SK-N-SH treated with all-trans-retinoic acid at 6 μM for 48 hours (cell line): ENCODE data around the gene KLLN.

Source experiments
- ATAC-seq: fragments of 200-7000 bp; cut with Tn5 transposase; 3 replicates; pipeline ENCODE4 v1.9.1; 2020; ENCODE audit warnings: mild to moderate bottlenecking, moderate library complexity
- ARNTL ChIP-seq: fragments of 450-650 bp; formaldehyde crosslinking; IDR thresholded peaks from 2 replicates; pipeline ENCODE4 v1.5.0; 2020; ENCODE audit warnings: low read depth, mild to moderate bottlenecking, moderate library complexity, borderline replicate concordance
- BACH2 ChIP-seq: fragments of 250-450 bp; sonication (Bioruptor Pico); IDR thresholded peaks from 2 replicates; pipeline ENCODE4 v1.9.0; 2021; ENCODE audit warnings: mild to moderate bottlenecking, borderline replicate concordance
- CSDC2 ChIP-seq: fragments of 250-450 bp; sonication (Bioruptor Pico); IDR thresholded peaks from 2 replicates; pipeline ENCODE4 v1.5.0; 2020; ENCODE audit warnings: mild to moderate bottlenecking, moderate library complexity
- GLIS3 ChIP-seq: fragments of 250-450 bp; sonication (Bioruptor Pico); IDR thresholded peaks from 2 replicates; pipeline ENCODE4 v1.5.0; 2020; ENCODE audit warnings: mild to moderate bottlenecking, moderate library complexity
- ISL1 ChIP-seq: fragments of 250-450 bp; sonication (Bioruptor Pico); IDR thresholded peaks from 2 replicates; pipeline ENCODE4 v2.1.2; 2022; ENCODE audit warnings: mild to moderate bottlenecking, moderate library complexity
- PPARA ChIP-seq: fragments of 250-450 bp; sonication (Bioruptor Pico); IDR thresholded peaks from 2 replicates; pipeline ENCODE4 v1.5.0; 2020; ENCODE audit warnings: mild to moderate bottlenecking, borderline replicate concordance
- RARB ChIP-seq: fragments of 250-450 bp; sonication (Bioruptor Pico); IDR thresholded peaks from 2 replicates; pipeline ENCODE4 v1.8.0; 2021; ENCODE audit warnings: mild to moderate bottlenecking, moderate library complexity
- TOX ChIP-seq: fragments of 250-450 bp; sonication (Bioruptor Pico); IDR thresholded peaks from 2 replicates; pipeline ENCODE4 v1.8.0; 2021; ENCODE audit warnings: mild to moderate bottlenecking, moderate library complexity, borderline replicate concordance
- ZC3H10 ChIP-seq: fragments of 250-450 bp; sonication (Bioruptor Pico); IDR thresholded peaks from 2 replicates; pipeline ENCODE4 v1.5.1; 2021; ENCODE audit warnings: mild to moderate bottlenecking, moderate library complexity
- ZFP30 ChIP-seq: fragments of 450-650 bp; formaldehyde crosslinking; IDR thresholded peaks from 2 replicates; pipeline ENCODE4 v1.5.0; 2022; ENCODE audit warnings: mild to moderate bottlenecking, moderate library complexity
- ZNF565 ChIP-seq: fragments of 450-650 bp; formaldehyde crosslinking; conservative IDR thresholded peaks from 2 replicates; pipeline ENCODE4 v1.5.0; 2020; ENCODE audit warnings: low read depth, mild to moderate bottlenecking, moderate library complexity
- ZNF70 ChIP-seq: fragments of 450-650 bp; formaldehyde crosslinking; IDR thresholded peaks from 2 replicates; pipeline ENCODE4 v1.5.0; 2020; ENCODE audit warnings: mild to moderate bottlenecking, moderate library complexity
- ZNF8 ChIP-seq: fragments of 450-650 bp; formaldehyde crosslinking; IDR thresholded peaks from 2 replicates; pipeline ENCODE4 v1.5.0; 2020; ENCODE audit warnings: mild to moderate bottlenecking, moderate library complexity
- TF ChIP-seq, protein P1 (sequence below): fragments of 250-450 bp; sonication (Bioruptor Pico); IDR thresholded peaks from 2 replicates; pipeline ENCODE4 v1.8.0; 2020; ENCODE audit warnings: mild to moderate bottlenecking, moderate library complexity, borderline replicate concordance
- TF ChIP-seq, protein P2 (sequence below): fragments of 250-450 bp; sonication (Bioruptor Pico); IDR thresholded peaks from 2 replicates; pipeline ENCODE4 v1.5.1; 2021; ENCODE audit warnings: mild to moderate bottlenecking, moderate library complexity
- TF ChIP-seq, protein P3 (sequence below): fragments of 250-450 bp; sonication (Bioruptor Pico); IDR thresholded peaks from 2 replicates; pipeline ENCODE4 v1.8.0; 2021; ENCODE audit warnings: low read depth, mild to moderate bottlenecking, moderate library complexity, borderline replicate concordance
- TF ChIP-seq, protein P4 (sequence below): fragments of 250-450 bp; sonication (Bioruptor Pico); IDR thresholded peaks from 2 replicates; pipeline ENCODE4 v1.5.1; 2020; ENCODE audit warnings: low read depth, mild to moderate bottlenecking, moderate library complexity

KLLN gene

DNA sequence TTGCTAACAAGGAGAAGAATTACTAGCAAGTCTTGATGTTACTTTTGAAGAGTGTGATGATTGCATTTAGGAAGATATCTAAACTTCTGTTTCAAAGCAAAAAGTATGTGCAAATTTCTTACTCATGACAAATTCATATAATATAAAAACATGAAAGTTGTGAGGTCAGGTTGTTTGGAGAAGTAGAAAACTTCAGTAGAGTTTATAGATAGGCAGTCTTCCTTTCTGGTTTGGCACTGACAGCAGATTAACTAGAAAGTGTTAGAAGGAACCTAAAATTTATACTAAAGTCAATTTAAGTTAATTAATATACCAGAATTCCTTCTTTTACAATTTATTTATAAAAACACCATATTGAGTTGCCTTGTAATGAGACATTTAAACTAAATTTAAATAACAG is 17.0 kb upstream of the KLLN start (continued):
- TF ChIP-seq, protein P1, sequence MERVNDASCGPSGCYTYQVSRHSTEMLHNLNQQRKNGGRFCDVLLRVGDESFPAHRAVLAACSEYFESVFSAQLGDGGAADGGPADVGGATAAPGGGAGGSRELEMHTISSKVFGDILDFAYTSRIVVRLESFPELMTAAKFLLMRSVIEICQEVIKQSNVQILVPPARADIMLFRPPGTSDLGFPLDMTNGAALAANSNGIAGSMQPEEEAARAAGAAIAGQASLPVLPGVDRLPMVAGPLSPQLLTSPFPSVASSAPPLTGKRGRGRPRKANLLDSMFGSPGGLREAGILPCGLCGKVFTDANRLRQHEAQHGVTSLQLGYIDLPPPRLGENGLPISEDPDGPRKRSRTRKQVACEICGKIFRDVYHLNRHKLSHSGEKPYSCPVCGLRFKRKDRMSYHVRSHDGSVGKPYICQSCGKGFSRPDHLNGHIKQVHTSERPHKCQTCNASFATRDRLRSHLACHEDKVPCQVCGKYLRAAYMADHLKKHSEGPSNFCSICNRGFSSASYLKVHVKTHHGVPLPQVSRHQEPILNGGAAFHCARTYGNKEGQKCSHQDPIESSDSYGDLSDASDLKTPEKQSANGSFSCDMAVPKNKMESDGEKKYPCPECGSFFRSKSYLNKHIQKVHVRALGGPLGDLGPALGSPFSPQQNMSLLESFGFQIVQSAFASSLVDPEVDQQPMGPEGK (CRISPR knock-in tag), result no peak
- no peak for TF ChIP-seq ISL1

DNA sequence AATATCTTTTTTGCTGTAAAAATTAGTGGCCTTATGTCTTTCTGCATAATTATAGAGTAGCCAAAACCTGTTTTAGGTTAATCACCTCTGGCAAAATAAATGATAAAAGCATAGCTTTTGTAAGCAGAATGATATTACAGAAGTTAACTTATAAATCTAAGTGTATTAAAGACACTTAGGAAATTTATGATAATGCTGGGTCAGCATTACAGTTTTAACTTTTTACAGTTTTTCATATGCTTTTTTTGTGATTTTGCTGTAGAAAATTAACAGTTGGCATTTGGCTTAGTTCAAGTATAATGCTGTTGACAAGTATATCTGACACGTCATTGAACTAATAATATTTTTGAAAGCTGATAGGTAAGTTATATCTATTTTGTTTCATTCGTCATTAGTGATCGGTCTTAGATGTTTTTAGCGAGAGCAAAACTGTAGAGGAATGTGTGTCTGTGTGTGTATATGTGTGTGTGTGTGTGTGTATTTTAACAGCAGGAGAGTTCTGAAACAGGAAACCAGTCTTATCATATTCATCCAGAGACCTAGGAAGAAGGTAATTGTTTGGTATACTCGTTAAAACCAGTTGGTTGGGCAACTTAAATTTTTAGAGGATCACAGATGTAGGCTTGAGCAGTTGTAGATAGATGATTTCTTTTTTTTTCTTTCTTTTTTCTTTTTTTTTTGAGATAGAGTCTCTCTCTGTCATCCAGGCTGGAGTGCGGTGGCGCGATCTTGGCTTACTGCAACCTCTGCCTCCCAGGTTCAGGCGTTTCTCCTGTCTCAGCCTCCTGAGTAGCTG is 15.5 kb upstream of the KLLN start:
- TF ChIP-seq BACH2 (no peak), RARB (no peak), GLIS3 (no peak), ZNF565 (CRISPR knock-in tag) (no peak), CSDC2 (CRISPR knock-in tag) (no peak), PPARA (CRISPR knock-in tag) (no peak), TOX (CRISPR knock-in tag) (no peak), ZNF8 (CRISPR knock-in tag) (no peak), ARNTL (CRISPR knock-in tag) (no peak)
- TF ChIP-seq, protein P2, sequence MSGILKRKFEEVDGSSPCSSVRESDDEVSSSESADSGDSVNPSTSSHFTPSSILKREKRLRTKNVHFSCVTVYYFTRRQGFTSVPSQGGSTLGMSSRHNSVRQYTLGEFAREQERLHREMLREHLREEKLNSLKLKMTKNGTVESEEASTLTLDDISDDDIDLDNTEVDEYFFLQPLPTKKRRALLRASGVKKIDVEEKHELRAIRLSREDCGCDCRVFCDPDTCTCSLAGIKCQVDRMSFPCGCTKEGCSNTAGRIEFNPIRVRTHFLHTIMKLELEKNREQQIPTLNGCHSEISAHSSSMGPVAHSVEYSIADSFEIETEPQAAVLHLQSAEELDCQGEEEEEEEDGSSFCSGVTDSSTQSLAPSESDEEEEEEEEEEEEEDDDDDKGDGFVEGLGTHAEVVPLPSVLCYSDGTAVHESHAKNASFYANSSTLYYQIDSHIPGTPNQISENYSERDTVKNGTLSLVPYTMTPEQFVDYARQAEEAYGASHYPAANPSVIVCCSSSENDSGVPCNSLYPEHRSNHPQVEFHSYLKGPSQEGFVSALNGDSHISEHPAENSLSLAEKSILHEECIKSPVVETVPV (CRISPR knock-in tag), result no peak
- TF ChIP-seq, protein P3, sequence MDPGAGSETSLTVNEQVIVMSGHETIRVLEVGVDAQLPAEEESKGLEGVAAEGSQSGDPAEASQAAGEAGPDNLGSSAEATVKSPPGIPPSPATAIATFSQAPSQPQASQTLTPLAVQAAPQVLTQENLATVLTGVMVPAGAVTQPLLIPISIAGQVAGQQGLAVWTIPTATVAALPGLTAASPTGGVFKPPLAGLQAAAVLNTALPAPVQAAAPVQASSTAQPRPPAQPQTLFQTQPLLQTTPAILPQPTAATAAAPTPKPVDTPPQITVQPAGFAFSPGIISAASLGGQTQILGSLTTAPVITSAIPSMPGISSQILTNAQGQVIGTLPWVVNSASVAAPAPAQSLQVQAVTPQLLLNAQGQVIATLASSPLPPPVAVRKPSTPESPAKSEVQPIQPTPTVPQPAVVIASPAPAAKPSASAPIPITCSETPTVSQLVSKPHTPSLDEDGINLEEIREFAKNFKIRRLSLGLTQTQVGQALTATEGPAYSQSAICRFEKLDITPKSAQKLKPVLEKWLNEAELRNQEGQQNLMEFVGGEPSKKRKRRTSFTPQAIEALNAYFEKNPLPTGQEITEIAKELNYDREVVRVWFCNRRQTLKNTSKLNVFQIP (CRISPR knock-in tag), result no peak
- TF ChIP-seq, protein P1 (CRISPR knock-in tag), result no peak
- ATAC-seq, result no peak

DNA sequence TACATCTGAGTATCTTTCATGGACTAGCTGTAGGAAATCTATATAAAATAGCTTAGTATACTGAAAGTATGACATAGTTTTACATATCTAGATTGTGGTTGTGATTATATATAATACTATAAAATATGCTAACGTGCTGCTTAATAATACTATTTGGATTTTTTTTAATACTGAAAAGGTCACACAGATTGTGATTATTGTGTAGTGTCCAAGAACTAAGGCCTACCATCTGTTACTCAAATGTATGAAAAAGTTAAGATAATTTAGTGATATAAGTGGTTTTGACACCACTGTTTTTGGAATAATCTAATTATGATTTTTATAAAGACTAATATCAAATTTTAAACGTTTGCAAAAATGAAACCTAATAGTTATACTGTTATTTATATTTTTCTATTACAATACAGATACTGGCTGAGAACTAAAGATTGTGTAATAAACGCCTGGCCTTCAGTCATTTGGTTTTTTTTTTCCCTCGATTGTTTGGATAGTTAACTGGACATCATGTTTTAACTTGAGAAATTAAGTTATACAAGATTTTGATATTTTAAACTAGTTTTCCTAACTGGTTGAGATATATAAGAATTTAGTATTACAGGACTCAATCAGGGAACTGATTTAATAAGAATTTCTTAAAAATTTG is 12.7 kb upstream of the KLLN start:
- no peak for ATAC-seq
- TF ChIP-seq, protein P4, sequence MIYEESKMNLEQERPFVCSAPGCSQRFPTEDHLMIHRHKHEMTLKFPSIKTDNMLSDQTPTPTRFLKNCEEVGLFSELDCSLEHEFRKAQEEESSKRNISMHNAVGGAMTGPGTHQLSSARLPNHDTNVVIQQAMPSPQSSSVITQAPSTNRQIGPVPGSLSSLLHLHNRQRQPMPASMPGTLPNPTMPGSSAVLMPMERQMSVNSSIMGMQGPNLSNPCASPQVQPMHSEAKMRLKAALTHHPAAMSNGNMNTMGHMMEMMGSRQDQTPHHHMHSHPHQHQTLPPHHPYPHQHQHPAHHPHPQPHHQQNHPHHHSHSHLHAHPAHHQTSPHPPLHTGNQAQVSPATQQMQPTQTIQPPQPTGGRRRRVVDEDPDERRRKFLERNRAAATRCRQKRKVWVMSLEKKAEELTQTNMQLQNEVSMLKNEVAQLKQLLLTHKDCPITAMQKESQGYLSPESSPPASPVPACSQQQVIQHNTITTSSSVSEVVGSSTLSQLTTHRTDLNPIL (CRISPR knock-in tag), result no peak
- TF ChIP-seq PPARA (CRISPR knock-in tag) (no peak), ZFP30 (no peak)

DNA sequence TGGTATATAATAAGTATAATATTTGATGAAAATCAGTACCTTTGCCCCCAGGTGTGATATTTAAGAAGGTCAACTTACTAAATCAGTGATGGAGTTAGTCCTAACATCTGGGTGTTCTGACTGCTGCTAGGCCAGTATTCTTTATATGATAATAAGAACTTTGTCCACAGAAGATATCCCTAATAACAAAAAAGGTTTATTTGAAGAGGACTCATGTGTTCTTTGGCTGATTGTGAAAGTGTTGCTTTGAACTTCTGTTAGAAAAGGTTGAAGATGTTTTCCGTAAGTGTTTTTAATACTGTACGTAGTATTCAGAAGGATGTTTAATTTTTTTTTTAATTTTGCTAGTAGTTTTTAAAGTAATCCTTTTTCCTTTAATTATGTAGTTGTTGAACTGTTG is 10.3 kb upstream of the KLLN start:
- ATAC-seq, result no peak
- no peak for TF ChIP-seq BACH2
- no peak for TF ChIP-seq ZC3H10 (CRISPR knock-in tag)
- TF ChIP-seq, protein P2 (CRISPR knock-in tag), result no peak
- no peak for TF ChIP-seq ZNF8 (CRISPR knock-in tag)
- no peak for TF ChIP-seq RARB
- TF ChIP-seq PPARA (CRISPR knock-in tag), result no peak
- no peak for TF ChIP-seq ZFP30
- TF ChIP-seq CSDC2 (CRISPR knock-in tag), result no peak
- no peak for TF ChIP-seq ZNF70 (CRISPR knock-in tag)
- TF ChIP-seq, all 23 proteins: peak for 0
